Chondrocyte (in vitro differentiated cells): ENCODE data around the gene PTAFR. TPM values are rescaled to one million over a fixed set of nuclear protein-coding genes. Genes with fewer than 3 reads are reported as not detected.

ENCODE experiments used
- DNase-seq: peaks from one replicate; pipeline ENCODE4 v3.0.0; 2021; ENCODE audit warnings: mixed read lengths, low spot score
- H3K27ac Mint-ChIP-seq: one replicate; pipeline ENCODE4 v1.8.0; 2021; ENCODE audit warnings: mild to moderate bottlenecking, moderate library complexity, mixed read lengths; ENCODE audit not compliant: unreplicated experiment
- H3K27me3 Mint-ChIP-seq: 2 replicates; pipeline ENCODE4 v1.8.0; 2021; ENCODE audit warnings: low read depth, mixed read lengths
- H3K36me3 Mint-ChIP-seq: 2 replicates; pipeline ENCODE4 v1.8.0; 2021; ENCODE audit warnings: low read depth, mixed read lengths
- H3K4me1 Mint-ChIP-seq: 2 replicates; pipeline ENCODE4 v1.8.0; 2021; ENCODE audit warnings: low read depth, mild to moderate bottlenecking, mixed read lengths
- H3K4me3 Mint-ChIP-seq: one replicate; pipeline ENCODE4 v1.8.0; 2021; ENCODE audit warnings: mild to moderate bottlenecking, moderate library complexity, mixed read lengths; ENCODE audit not compliant: unreplicated experiment
- H3K9me3 Mint-ChIP-seq: 2 replicates; pipeline ENCODE4 v1.8.0; 2021; ENCODE audit warnings: low read depth, mixed read lengths
- CTCF ChIP-seq: fragments of 200-600 bp; sonication (generic); IDR thresholded peaks from 2 replicates; pipeline ENCODE4 v1.5.0; 2021; ENCODE audit warnings: antibody characterized with exemption, mild to moderate bottlenecking, moderate library complexity
- total RNA-seq: library from RNA; stranded (reverse); gene quantifications from 3 replicates; pipeline ENCODE4 v1.2.1, GENCODE V29; 2021

Gene PTAFR
- total RNA-seq, 1 donor from 2014 or later, result 0.07 TPM

GRCh38 chr1:28162151-28162550, 14.3 kb downstream of the PTAFR start:
- no peak for TF ChIP-seq CTCF
- Mint-ChIP-seq H3K27ac (no peak overlapping the region), H3K4me1 (peaks cover 7% of the 10 kb centered on the region), H3K4me3 (no peak overlapping the region), H3K27me3 (peaks cover 2% of the 10 kb centered on the region), H3K9me3 (peaks cover 3% of the 10 kb centered on the region), H3K36me3 (no peaks in the 10 kb centered on the region)
- DNase-seq, result no peak

DNA sequence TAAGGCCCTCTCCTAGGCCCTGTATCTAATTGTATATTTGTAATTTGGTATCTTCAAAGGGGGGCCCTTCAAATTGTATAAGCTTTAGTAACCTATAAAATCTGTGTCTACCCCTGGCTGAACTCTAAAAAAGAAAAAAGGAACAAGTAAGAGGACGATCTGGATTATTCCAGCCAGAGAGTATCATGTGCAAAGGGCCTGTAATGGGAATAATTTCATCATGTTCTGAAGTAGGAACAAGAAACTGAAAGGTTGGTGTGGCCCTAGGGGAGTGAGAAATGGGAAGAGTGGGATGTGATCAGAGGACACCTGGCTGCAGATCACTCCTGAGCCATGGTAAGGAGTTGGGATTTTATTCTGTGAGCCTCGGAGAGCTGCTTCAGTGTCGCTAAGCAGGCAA, 14.7 kb downstream of the PTAFR start:
- TF ChIP-seq CTCF, result no peak
- no peak for DNase-seq
- H3K36me3 Mint-ChIP-seq, result no peaks in the 10 kb centered on the region
- no peak overlapping the region for H3K4me3 Mint-ChIP-seq
- peaks cover 7% of the 10 kb centered on the region for H3K4me1 Mint-ChIP-seq
- H3K27me3 Mint-ChIP-seq, result peaks cover 2% of the 10 kb centered on the region
- peaks cover 3% of the 10 kb centered on the region for H3K9me3 Mint-ChIP-seq
- H3K27ac Mint-ChIP-seq, result no peak overlapping the region

DNA sequence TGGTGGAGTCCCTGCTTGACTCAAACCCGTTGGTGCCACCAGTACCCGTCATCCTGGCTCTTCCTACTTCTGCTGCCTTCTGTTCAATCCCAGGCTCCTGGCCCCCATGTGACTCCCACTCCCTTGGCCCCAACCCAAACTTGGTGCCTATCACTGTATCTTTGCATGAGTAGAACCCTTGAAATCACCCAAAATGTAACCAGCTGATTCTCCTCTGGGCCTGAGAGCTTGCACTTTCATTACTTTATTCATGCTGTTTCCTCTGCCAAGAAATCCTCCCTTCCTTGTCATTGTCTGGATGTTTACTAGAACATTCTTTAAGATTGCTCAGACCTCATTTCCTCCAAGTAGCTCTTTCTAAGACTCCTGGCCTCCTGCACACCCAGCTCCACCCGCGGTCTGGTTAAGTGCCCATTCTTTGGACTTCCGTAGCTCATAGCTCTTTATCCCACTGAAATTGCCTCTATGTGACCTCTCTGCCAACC, 15.7 kb downstream of the PTAFR start:
- H3K36me3 Mint-ChIP-seq, result no peaks in the 10 kb centered on the region
- DNase-seq, result no peak
- peaks cover 2% of the 10 kb centered on the region for H3K27me3 Mint-ChIP-seq
- peaks cover under 1% of the 10 kb centered on the region for H3K9me3 Mint-ChIP-seq
- no peak for TF ChIP-seq CTCF
- peaks cover 7% of the 10 kb centered on the region for H3K4me1 Mint-ChIP-seq
- peak overlapping the region; percentile 28 for H3K27ac Mint-ChIP-seq
- H3K4me3 Mint-ChIP-seq, result no peak overlapping the region

GRCh38 chr1:28159680-28160079, 16.8 kb downstream of the PTAFR start:
- no peaks in the 10 kb centered on the region for H3K36me3 Mint-ChIP-seq
- no peak for DNase-seq
- H3K27ac Mint-ChIP-seq, result no peak overlapping the region
- H3K27me3 Mint-ChIP-seq, result peaks cover 2% of the 10 kb centered on the region
- no peak for TF ChIP-seq CTCF
- H3K4me1 Mint-ChIP-seq, result peaks cover 7% of the 10 kb centered on the region
- no peak overlapping the region for H3K4me3 Mint-ChIP-seq
- no peaks in the 10 kb centered on the region for H3K9me3 Mint-ChIP-seq

- Mint-ChIP-seq H3K9me3 (no peaks in the 10 kb centered on the region), H3K4me3 (no peak overlapping the region), H3K27ac (no peak overlapping the region), H3K4me1 (peaks cover 7% of the 10 kb centered on the region), H3K36me3 (no peaks in the 10 kb centered on the region), H3K27me3 (peaks cover 2% of the 10 kb centered on the region)
- DNase-seq, result no peak
- TF ChIP-seq CTCF, result no peak
These were observed 17.2 kb downstream of the PTAFR start for GRCh38 chr1:28159243-28159642.
